Neutrophil (primary cell): ENCODE results near the gene TATDN3.

Experiments used
- H3K27ac ChIP-seq: fragments of 200-600 bp; sonication (generic); 2 replicates; pipeline ENCODE4 v1.5.1; 2016; ENCODE audit warnings: mild to moderate bottlenecking, moderate library complexity
- H3K27me3 ChIP-seq: fragments of 200-600 bp; sonication (generic); 2 replicates; pipeline ENCODE4 v1.6.0; 2016; ENCODE audit warnings: mild to moderate bottlenecking
- H3K36me3 ChIP-seq: fragments of 200-600 bp; sonication (generic); 2 replicates; pipeline ENCODE4 v1.5.1; 2017
- H3K4me1 ChIP-seq, 2 experiments: fragments of 200-600 bp in 1 of 2; sonication (generic) in 1 of 2; 1 replicate in 1 of 2; 2 replicates in 1 of 2; pipeline versions ENCODE4 v1.5.1 to v1.6.1; 2013 to 2016; ENCODE audit warnings: low read depth in 1 of 2, low read length in 1 of 2, mild to moderate bottlenecking in 1 of 2, moderate library complexity in 1 of 2; ENCODE audit not compliant: control insufficient read depth in 1 of 2, insufficient read depth in 1 of 2
- H3K4me3 ChIP-seq, 2 experiments: fragments of 200-600 bp in 1 of 2; sonication (generic) in 1 of 2; 1 replicate in 1 of 2; 2 replicates in 1 of 2; pipeline ENCODE4 v1.5.1; 2013 to 2016; ENCODE audit warnings: low read depth in 1 of 2, low read length in 1 of 2, mild to moderate bottlenecking in 1 of 2, moderate library complexity in 1 of 2
- H3K9me3 ChIP-seq: fragments of 200-600 bp; sonication (generic); 2 replicates; pipeline ENCODE4 v1.5.1; 2016
- TF ChIP-seq, protein P1 (sequence below): fragments of 200-600 bp; sonication (generic); IDR thresholded peaks from 2 replicates; pipeline ENCODE4 v1.5.1; 2016; ENCODE audit warnings: antibody characterized with exemption

Gene TATDN3, protein sequence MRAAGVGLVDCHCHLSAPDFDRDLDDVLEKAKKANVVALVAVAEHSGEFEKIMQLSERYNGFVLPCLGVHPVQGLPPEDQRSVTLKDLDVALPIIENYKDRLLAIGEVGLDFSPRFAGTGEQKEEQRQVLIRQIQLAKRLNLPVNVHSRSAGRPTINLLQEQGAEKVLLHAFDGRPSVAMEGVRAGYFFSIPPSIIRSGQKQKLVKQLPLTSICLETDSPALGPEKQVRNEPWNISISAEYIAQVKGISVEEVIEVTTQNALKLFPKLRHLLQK

DNA sequence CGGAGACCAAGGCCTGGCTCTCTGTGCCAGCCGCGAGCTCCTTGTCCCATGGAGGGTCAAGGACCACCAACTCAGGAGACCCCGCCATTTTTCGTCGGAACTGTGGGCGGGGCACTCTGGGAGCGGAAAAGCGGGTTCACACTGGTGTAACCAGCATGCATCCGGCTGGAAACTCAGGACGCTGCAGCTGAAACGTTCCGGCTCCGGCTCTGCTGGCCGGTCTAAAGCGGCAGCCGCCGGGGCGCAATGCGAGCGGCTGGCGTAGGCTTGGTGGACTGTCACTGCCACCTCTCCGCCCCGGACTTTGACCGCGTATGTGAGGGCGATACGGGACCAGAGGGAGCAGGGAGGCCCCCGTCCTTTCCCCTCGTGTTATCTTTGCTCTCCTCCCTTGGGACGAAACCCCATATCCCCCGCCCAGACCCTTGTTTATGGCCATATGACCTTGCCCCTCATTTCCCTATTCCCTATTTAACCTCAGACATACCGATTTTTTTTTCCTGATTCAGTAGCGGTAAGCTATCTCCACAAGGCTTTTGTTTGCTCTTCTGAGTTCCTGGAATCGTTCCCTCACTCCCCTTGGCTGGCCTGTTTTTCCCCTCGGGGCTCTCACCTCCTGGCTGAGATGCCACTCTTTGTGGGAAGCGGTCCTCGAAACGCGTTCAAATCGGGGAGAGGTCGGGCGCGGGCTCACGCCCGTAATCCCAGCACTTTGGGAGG, at the start of gene TATDN3, which contains the start of gene NSL1:
Gene TATDN3 (plus strand): TSS at position 219 of the 720 bp plus-strand sequence. CDS start 28 bp downstream, at position 247.
Gene NSL1 (minus strand): TSS at position 102 of the 720 bp plus-strand sequence. CDS start 14 bp downstream, at position 88.
- H3K27me3 ChIP-seq = no peaks in the 10 kb centered on the region
- peak within 1 kb of the TSS; percentile 92 to 99 for H3K4me3 ChIP-seq
- H3K36me3 ChIP-seq = peaks cover 3% of the 10 kb centered on the region
- H3K9me3 ChIP-seq = no peaks in the 10 kb centered on the region
- peak within 1 kb of the TSS; percentile 94 for H3K27ac ChIP-seq
- H3K4me1 ChIP-seq = peaks cover 44 to 49% of the 10 kb centered on the region in 2 experiments
- TF ChIP-seq, protein P1, sequence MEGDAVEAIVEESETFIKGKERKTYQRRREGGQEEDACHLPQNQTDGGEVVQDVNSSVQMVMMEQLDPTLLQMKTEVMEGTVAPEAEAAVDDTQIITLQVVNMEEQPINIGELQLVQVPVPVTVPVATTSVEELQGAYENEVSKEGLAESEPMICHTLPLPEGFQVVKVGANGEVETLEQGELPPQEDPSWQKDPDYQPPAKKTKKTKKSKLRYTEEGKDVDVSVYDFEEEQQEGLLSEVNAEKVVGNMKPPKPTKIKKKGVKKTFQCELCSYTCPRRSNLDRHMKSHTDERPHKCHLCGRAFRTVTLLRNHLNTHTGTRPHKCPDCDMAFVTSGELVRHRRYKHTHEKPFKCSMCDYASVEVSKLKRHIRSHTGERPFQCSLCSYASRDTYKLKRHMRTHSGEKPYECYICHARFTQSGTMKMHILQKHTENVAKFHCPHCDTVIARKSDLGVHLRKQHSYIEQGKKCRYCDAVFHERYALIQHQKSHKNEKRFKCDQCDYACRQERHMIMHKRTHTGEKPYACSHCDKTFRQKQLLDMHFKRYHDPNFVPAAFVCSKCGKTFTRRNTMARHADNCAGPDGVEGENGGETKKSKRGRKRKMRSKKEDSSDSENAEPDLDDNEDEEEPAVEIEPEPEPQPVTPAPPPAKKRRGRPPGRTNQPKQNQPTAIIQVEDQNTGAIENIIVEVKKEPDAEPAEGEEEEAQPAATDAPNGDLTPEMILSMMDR = peak; percentile 21

DNA sequence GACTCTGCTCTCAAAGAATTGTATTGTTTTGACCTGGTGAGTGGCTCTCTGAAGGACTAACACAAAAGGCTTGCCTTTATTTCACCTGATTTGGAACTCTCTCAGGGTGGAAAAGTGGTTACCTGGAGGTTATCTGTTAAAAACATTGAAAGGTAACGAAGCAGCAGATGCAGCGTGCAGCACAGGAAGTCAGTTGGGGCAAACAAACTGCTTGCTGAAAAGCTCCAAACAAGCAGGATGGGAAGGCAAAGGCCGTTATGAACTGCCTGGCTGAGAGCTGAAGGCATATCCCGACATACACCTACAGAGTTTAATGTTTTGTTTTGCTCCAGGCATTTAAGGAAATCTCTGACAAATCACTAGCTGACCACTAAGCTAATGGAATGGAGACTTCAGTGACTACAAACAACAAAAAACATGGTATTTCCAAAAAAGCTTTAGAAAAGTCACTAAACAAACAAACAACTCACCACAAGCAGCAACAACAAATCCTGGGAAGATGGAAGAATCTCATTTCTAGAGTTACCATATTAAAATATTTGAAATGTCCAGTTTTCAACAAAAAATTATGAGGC, 47.7 kb upstream of the TATDN3 start:
- TF ChIP-seq, protein P1 = no peak
- H3K9me3 ChIP-seq = no peaks in the 10 kb centered on the region
- H3K27ac ChIP-seq = no peak overlapping the region
- H3K36me3 ChIP-seq = no peaks in the 10 kb centered on the region
- H3K4me1 ChIP-seq = no peaks in the 10 kb centered on the region
- H3K27me3 ChIP-seq = no peaks in the 10 kb centered on the region
- no peak overlapping the region for H3K4me3 ChIP-seq

DNA sequence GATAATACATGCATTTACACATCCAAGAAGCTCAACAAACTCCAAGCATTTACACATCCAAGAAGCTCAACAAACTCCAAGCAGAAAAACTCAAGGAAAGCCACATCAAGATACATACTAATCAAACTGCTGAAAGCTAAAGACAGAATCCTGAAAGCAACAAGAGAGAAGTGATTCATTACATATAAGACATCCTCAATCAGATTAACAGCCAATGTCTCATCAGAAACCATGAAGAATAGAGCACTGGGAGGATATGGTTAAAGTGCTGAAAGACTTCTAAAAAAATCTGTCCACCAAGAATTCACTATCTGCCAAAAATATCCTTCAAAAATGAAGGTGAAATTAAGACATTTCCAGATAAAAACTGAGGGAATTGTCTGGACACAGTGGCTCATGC, 46.4 kb upstream of the TATDN3 start:
- no peaks in the 10 kb centered on the region for H3K9me3 ChIP-seq
- no peaks in the 10 kb centered on the region for H3K36me3 ChIP-seq
- H3K4me3 ChIP-seq = no peak overlapping the region
- peaks cover 9 to 11% of the 10 kb centered on the region in 2 experiments for H3K4me1 ChIP-seq
- TF ChIP-seq, protein P1 = no peak
- no peak overlapping the region for H3K27ac ChIP-seq
- H3K27me3 ChIP-seq = no peaks in the 10 kb centered on the region

DNA sequence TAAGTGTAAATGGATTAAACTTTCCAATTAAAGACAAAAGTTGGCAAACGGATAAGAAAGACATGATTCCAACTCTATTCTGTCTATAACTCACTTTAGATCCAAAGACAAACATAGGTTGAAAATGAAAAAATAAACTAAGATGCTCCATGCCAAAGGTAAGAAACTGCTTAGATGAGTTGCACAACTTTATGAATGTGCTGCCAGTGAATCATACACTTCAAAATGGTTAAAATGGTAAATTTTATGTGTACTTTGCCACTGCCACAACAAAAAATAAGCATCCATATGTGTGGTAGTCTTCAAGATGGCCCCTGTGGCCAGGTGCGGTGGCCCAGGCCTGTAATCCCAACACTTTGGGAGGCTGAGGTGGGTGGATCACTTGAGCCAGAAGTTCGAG, 45.1 kb upstream of the TATDN3 start:
- no peaks in the 10 kb centered on the region for H3K36me3 ChIP-seq

DNA sequence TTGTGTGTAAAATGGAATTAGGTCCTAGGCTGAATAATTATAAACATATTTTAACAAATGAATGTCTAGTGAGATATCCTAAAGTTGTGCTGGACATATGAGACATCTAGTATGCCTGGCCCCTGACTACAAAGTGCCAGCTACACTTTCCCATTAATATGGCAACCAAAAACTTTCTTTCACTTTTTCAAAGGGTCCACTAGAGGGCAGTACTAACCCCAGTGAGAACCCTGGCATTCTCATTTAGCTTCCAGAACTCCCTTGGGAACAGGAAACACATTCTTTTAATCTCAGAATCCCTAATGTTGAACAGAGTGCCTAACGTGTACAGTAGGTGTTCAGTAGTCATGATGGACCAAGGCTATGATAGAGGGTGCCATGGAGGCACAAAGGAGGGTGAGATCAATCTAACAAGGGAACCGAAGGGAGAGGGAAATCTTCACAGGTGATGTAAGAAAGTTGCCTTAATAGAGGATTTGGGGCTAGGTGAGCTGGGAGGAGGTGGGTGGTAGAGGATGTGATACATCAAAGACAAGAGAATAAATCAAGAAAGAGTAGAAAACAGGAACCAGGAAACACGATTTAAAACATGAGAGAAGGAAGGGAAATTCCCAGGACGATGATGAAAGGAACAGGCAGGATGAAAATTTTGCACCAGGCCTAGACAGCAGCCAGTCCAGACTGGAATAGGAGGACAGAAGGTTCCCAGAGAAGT, 41.7 kb upstream of the TATDN3 start:
- TF ChIP-seq, protein P1 = peak; percentile 65
- Histone ChIP-seq H3K27ac (peak overlapping the region; percentile 87), H3K4me3 (peak overlapping the region in 1 of 2 experiments; percentile 11), H3K4me1 (peaks cover 53 to 56% of the 10 kb centered on the region in 2 experiments), H3K36me3 (no peaks in the 10 kb centered on the region), H3K9me3 (no peaks in the 10 kb centered on the region), H3K27me3 (no peaks in the 10 kb centered on the region)

More for the DNA sequence above, 45.1 kb upstream of the TATDN3 start:
- no peaks in the 10 kb centered on the region for H3K27me3 ChIP-seq
- peaks cover 22 to 23% of the 10 kb centered on the region in 2 experiments for H3K4me1 ChIP-seq
- no peak overlapping the region for H3K4me3 ChIP-seq
- TF ChIP-seq, protein P1 = no peak
- H3K9me3 ChIP-seq = no peaks in the 10 kb centered on the region
- H3K27ac ChIP-seq = no peak overlapping the region
